Stimulated activated CD8-positive, alpha-beta memory T cell treated with anti-CD3 and anti-CD28 coated beads, Interleukin-15, amount 100 ng/mL, for 1 hour (primary cell): Measurements from ENCODE around the gene CLDN1.

Experiments used
- DNase-seq: peaks from one replicate; pipeline ENCODE4 v3.0.0-alpha.2; 2020; ENCODE audit warnings: low read depth

Gene CLDN1, protein sequence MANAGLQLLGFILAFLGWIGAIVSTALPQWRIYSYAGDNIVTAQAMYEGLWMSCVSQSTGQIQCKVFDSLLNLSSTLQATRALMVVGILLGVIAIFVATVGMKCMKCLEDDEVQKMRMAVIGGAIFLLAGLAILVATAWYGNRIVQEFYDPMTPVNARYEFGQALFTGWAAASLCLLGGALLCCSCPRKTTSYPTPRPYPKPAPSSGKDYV

DNA sequence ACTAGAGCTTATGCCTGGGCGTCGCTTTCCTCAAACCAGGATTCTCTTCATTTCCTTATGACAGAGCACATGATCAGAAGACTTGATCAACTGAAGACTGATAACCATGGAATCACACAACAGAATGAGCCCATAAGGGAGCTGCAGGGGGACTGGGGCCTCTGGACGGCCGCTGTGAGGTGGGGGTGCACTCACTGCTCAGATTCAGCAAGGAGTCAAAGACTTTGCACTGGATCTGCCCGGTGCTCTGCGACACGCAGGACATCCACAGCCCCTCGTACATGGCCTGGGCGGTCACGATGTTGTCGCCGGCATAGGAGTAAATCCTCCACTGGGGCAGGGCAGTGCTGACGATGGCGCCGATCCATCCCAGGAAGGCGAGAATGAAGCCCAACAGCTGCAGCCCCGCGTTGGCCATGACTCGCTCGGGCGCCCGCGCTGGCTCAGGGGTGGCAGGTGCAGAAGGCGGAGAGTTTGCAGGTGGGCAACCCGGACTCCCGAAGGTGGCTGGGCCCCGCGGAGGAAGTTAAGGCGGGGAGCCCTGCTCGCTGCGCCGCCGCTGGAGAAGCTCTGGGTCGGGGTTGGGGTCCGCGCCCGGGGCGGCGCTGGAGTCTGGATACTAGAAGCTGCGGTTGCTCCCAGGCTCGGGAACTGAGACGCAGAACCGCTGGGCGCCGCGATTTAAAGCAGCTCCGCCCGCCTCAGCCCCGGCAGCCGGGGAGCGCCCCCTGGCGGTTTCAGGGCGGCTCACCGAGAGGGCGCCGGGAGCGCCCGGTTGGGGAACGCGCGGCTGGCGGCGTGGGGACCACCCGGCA, at the start of gene CLDN1:
Gene CLDN1, minus strand, starts transcription at position 658 of the 815 bp plus-strand sequence. Its CDS starts 240 bp downstream, at position 418.
- DNase-seq: peak; percentile 46

DNA sequence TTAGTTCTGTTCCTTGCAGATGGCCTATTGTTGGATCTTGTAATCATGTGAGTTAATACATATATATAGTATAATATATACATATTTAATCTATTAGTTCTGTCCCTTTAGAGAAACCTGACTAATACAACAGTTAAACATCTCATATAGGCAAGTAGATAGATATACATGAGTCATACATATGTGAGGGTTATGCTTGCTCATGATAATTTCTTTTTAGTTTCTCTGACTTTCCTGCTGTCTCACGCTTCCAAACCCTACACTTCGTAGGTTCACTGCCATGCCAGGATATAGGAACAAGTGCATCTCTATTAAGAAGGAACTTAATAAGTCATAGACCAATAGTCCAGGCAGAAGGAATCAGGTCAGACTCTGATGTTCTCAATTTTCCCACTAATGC, 48.9 kb upstream of the CLDN1 start:
- no peak for DNase-seq

DNA sequence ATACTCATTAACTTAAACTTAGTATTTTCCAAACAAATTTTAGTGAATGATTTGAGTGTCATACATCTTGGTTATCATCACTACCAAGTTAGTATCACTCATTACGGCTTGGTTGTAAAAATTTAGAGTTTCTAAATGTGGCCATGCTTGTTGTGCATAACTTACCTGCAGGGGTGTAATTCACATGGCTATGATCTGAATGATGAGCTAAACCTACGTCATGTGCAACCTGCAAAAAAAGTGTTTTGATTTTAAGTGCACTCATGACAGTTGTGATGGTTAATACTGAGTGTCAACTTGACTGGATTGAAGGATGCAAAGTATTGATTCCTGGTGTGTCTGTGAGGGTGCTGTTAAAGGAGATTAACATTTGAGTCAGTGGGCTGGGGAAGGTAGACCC, 48.1 kb upstream of the CLDN1 start:
- DNase-seq: no peak

DNA sequence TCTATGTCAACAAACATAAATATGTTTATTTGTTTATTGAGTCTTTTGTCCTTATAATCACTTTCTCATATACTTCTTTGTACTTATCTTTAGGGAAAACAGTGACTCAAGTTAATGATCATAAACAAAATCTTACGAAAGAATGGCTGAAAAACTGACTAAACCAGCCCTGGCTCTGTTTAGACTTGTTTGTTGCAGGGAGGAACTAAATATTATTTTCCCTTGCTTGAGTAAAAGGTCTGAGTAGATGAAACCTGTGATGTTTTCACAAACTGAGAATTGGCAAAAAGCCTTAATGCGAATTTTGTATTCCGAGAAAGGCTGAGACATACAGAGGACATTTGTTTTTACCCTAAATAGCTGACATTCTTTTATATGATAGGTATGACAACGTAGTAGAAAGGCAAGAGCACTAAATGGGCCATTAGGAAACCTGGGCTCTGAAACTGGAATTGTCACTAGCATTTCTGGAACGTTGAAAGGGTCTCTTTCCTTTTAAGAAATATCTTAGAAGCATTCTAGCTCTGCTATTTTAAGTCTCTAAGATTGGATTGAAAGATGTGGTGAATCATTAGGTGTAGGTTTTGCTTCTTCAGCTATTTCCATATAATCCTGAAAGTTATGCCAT, 47.5 kb upstream of the CLDN1 start:
- no peak for DNase-seq

DNA sequence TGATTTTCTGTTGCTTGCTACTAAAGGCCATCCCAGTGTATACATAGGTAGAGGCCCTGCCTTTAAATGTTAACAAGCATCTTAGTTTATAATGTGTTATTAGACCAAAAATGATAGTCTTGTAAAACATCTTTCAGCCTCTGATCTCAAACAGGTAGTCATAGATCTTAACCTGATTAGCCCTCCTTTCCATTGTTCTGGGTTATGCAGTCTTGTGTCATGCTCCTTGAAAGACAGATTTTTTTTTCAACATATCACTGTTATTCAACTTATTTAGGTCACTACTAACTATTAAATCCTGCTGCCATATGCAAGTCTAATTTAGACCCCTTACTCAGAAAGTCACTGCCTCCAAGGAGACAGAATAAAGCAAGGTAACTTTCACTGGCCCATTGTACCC, 46.6 kb upstream of the CLDN1 start:
- DNase-seq: no peak

DNA sequence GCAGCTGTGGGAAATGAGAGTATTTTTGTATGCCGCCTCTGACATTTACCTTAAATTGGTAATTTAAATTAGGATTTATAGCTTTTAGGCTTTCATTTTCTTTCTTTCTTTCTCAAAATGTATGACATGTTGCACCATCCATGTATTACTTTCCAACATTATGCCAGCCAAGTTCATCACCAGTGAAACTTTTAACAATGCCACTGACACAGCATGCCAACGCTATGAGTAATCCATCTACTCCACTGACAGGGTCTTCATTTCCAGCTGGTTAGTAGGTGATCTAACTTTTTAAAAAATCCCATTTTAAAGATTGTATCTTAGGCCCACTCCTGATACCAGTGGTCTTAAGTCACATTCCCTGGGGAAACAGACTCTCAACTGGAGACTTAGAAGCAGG, 43.9 kb upstream of the CLDN1 start:
- no peak for DNase-seq

DNA sequence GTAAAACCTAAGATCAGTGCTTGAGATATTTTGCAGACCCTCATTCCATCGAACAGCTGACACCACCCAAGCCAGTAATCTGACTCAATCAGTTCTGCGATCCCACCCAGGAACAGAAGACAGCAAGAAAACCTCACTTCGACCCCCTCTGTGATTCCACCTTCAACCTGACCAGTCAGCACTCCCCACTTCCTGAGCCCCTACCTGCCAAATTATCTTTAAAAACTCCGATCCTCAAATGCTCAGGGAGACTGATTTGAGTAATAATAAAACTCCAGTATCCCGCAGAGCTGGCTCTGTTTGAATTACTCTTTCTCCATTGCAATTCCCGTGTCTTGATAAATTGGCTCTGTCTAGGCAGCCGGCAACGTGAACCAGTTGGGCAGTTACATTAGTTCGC, 40.0 kb upstream of the CLDN1 start:
- DNase-seq: no peak

DNA sequence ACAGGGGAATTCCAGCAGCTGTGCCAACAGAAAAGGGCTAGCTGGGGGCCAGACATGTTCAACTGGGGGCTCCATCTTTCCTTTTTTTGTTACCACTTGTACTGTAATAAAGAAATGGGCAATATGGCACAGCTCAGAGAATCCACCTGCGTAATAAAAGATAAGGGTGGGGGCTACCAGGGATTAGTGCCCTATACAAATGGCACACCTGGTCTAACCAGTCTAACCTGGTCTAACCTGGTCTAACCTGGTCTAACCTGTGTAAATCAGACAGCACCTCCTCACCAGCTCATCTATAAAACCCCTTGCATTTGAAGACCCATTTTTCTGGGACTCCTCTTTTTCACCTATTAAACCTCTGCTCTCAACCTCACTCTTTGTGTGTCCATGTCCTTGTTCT, 39.5 kb upstream of the CLDN1 start:
- no peak for DNase-seq

DNA sequence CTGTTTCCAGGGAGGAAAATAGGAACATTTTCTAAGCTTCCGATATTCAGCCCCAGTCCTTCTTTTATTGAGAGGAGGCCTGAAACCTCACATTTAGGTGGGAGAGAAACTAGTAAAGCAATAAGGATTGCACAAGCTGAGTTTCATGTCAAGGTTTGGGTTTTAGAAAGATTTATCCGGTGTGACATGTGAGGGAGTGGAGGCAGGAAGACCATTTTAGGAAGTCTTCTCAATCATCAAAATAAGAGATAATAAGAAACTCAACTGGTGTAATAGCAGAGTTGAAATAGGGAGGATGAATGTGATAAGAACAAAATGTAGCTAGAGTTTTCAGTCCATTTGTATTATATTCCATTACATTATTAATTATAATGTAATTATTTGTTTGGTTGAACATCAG, 38.0 kb upstream of the CLDN1 start:
- no peak for DNase-seq

DNA sequence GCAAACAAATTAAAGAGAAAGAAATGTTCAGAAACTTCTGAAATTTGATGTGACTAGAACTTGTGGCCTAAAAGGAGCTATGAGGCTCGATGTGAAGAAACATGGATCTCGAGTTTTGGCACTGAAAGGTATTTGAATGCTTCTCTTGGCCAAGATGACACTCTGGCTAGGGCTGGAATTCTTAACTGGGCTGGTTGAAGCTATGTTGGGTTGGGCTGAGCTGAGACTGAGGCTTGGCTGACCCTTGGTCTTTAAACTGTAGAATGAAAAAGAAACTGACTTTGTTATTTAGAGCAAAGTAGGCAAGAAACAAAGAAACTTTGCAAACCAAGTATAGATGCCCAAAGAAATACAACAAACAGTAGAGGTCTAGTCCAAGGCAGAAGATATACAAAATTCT, 37.6 kb upstream of the CLDN1 start:
- no peak for DNase-seq

DNA sequence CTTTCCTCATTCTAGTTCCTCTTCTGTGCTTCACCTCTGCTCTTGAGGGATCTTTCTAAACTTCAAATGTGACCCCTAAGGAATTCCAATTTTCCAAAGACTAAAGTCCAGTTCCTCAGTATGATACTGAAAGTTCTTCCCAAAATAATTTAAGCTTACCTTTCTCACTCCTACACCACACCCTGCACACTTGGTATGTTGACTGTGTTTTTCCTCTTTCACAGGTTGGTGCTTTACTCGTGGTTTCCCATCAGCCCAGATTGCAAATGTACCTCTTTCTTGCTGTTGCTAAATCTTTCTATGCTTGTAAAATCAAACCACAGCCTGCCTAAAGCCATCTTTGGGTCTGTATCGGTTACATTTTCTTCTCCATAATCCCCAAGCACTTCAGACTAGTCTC, 35.2 kb upstream of the CLDN1 start:
- DNase-seq: no peak

DNA sequence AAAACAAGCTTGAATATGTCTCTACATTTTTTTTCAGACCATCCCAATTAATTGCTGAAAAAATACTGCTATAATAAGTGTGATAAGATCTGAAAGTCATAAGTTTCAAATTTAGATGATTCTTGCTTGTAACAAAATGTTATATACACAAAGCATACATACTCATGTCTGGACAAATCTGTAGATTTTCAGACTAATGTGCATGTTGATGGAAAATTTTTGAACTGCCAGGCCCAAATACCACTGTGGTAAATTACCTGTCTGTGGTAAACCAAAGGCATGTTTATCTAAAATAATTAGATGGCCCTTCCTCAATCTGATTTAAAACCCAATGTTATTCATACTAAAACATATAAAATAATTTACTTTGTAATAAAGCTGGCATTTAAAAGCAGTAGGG, 34.0 kb upstream of the CLDN1 start:
- DNase-seq: no peak

DNA sequence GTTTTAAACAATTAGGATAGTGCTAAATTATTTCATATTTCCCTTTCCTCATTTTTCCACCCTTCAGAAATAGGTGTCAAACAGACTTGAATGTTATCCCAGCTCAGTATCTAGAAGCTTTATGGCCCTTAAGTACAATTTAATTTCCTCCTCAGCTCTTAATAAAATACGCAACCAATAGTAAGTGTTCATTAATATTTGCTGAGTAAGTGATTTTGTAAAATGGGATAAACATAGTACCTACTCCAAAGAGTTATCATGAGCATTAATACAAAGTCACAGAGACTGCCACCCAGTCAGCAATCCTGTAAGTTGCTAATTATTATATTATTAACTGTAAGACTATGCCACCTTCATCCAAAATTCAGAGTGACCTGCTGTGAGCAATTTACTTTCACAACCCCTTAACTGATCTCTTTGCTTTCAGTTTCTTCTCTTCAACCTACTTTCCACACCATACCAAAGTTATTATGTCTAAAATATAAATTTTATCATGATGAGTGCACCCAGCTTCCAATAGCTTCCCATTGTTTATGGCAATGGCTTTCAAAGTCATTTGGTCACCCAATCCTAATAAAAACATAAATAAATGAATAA, 30.7 kb upstream of the CLDN1 start:
- no peak for DNase-seq

DNA sequence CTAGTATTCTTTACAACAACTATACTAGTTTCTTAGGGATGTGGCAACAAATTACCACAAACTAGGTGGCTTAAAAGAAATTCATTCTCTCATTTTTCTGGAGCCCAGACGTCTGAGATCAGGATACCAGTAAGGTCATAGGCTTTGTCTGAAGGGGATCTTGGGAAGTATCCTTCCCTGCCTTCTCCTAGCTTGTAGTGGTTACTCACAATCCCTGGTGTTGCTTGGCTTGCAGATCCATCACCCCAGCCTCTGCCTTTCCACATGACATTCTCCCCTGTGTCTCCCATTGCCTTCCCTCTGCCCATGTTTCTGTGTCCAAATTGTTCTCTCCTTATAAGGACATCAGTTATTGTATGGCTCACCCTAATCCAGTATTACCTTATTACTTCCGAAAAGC, 24.3 kb upstream of the CLDN1 start:
- DNase-seq: no peak

DNA sequence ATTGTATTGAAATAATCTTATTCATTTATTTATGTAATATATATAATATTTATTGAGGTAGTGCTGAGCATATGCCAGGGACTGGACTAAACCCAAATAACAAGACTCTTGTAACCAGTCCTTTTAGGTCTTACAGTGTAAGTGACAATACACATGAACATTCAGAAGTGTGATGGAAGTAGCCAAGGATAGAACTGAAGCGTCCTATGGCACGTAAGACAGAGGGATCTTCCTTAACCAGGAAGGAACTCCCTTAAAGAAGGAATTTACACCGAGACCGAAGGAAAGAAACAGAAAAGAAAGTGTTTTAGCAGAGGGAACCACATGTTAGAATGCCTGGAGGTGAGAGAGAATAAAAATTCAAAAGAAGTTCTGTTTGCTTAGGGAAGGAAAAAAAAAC, 23.6 kb upstream of the CLDN1 start:
- no peak for DNase-seq

DNA sequence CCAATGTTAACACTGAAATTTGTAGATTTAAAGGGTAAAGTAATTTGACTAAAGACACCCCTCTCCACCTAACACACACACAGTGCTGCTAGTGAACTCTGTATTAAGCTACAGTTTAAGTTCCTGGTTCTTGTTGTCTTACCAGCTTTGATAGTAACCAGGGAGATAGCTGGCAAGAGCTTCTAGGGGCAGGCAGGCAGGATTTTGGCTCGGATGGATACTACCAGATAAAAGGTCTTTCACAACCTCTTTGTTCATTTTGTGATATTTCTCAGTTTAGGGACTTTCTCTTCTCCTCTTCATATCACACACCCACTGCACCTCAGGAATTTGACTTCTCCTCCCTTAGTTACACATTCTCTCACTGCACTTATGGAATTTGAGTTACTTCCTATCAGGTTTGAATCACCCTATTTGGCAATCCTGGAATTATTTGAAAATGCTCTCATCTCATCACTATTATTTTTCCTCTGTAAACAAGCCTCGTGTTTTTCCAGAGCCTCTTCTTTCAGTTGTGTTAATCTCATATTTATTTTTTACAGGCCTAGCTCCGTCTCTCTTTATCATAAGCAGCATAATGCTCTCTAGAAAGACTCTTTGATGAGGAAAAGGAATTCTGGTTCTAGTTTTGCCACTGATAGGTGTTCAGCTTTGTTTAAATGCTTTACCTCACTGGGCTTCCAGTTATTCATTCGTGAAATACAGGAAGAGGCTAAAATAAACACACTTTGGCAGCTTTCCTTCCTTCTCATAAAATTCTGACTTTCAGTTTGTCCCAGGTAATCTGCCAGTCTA, 23.0 kb upstream of the CLDN1 start:
- DNase-seq: no peak

DNA sequence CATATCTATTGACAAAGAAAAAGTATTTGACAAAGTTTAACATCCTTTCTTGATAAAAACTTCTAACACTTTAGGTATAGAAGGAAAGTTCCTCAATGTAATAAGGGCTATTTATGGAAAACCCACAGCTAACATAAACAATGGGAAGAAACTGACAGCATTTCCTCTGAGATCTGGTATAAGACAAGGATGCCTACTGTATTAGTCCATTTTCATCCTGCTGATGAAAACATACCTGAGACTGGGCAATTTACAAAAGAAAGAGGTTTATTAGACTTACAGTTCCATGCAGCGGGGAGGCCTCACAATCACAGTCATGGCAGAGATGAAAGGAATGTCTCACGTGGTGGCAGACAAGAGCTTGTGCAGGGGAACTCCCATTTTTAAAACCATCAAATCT, 17.8 kb upstream of the CLDN1 start:
- DNase-seq: no peak

DNA sequence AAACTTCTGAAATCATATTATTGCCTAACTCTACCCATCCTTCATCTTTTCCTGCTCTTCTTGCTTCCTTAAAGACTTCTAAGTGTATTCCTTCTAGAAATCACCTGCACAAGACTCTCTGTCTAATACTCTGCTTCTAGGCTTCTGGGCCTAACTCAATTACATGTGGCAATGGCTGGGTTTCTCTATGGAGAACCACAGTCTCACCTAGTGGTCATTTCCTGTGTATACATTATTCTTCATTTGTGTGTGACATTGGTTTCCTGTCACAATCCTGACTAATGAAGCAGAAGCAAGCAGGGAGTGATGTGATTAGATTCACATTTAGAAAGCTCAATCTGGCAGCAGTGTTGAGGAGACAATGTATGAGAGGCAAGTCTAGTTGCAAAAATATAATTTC, 16.9 kb upstream of the CLDN1 start:
- DNase-seq: no peak

DNA sequence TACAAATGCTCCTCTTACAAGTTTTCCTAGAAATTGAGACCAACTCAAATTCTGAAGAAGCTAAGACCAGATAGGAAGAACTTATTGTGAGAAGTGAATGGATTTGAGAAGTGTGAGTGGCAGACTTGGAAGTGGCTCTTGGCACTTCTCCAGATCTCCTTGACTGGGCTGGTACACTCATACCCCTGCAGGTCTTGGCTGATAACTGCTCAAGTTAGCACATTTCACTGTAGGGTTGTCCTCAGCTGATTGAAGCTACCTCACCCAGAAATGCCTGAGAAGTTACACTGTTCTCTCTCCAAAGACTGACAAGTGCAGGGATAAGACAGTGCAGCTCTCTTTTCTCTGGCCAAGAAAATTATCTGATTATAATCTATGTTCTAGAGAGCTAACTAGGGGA, 16.5 kb upstream of the CLDN1 start:
- no peak for DNase-seq

DNA sequence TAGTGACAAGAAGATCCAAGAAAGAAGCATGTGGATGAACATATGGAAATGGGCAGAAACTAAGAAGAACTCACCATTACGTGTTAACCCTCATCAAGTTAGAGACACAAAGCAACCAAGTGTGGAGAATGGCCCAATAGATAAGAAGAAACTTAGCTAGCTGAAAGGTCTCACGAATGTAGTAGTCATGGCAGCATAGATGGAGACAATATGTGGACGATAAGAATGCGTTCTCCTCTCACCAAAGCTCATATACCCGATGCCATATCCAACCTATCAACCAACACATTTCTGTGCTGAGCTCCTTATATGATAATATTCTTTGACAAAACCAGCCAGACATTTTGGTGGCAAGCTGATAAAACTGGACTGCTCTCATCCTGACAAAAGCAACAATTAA, 15.1 kb upstream of the CLDN1 start:
- no peak for DNase-seq

DNA sequence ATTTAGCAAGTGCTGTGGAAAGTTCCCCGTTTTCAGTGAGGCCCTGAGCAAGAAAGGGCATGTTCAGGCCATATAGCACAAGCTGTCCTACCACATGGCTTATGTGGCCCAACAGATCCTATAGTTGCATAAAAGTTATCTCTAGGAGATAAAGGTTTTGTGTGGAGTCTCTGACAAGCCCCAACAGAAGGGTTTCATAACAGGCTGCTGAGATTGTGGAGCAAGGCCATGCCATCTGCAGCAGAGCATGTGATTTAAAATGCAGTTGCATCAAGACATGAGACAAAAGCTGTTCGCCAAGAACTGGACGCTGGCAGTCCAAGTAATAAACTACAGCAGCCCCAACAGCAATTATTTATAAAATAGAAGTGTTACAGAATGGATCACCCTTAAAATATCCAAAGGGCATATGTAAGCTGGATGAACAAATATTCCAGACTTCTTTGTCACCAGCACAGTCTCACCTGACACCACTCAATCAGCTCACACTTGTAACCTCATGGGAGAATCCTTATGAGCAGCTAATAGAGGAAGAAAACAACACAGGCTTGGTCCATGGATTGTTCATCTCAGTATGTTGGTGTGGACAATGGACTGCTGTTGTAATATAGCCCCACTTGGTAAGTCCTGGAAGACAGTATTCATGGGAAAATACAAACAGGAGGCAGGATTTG, 14.4 kb upstream of the CLDN1 start:
- no peak for DNase-seq

DNA sequence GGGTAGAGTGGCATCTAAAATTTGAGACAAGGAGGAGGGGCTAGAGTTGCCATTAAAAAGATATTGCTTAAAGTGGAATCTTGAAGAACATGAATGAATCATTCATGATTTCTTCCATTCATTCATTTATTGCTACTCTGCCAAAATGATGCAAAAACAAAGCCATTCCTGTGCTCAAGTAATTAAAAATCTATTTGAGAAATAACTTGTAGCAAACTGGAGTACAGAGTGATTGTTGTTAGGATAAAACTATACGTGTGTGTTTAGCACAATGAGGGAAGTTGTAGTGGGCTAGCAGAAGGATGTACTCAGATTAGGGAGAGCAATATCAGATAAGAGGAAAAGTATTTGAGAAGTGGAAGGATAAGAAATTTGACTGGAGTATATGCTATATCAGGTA, 11.7 kb upstream of the CLDN1 start:
- no peak for DNase-seq
